ENCODE data around the gene ORM1.
A peak's percentile ranks its signal among the peaks of the same experiment; 100 is the strongest.

The ORM1 gene

DNA sequence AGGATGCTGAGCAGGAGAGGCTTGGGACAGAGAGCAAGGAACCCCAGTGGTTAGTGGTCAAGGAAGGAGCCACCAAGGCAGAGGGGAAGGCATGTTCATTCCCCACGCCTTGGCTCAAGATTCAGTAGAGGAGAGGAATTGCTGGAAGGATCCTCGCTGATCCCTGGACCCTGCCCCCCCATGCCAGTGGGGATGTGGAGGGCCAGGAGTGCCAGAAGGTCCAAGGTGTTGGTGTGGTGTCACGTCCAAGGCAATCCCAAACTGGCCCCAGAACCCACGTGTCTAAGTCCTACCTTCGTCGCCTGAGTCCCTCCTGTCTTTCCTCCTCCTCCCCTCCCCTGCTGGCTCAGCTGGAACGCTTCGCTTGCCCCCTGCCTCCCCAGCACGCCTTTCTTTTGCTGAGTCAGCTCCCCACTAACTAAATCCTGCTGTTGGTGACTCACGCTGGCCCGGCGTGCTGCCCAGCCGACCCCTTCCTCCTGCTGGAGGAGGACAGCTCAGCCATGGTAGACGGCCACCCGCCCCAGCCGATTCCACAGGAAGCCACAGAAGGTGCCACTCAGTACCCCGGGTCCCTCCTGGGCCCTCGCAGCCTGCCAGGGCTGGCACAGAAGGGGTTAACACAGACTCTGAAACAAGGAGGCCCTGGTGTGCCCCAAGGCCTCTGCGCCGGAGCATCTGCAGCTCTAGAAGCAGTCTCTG is 37.6 kb upstream of the ORM1 start:
- no peaks in the 10 kb centered on the region for H3K4me1 ChIP-seq (ENCODE audit: control insufficient read depth, insufficient read depth, low read length)
- H3K9me3 ChIP-seq (ENCODE audit: control insufficient read depth, insufficient read depth, low read depth, low read length), result no peaks in the 10 kb centered on the region
- H3K27ac ChIP-seq (ENCODE audit: extremely low read depth, low read depth, low read length), result no peak overlapping the region
- ChIA-PET POLR2A (no interaction called here), CTCF (interaction anchor here (0.6 to 1.6 kb wide), 4 partner anchors 13 to 202 kb away, joined by 3 to 6 read pairs (median 4); no protein-coding TSS in a partner anchor)
- no peak overlapping the region for H3K4me3 ChIP-seq (ENCODE audit: low read depth, low read length)
- TF ChIP-seq ZNF426 (tag by site-specific recombination; IDR thresholded peaks at IDR 0.05) (no peak), ZIC2 (tag by site-specific recombination; IDR thresholded peaks at IDR 0.05) (peak; percentile 76)
- H3K36me3 ChIP-seq (ENCODE audit: control insufficient read depth in 2 of 2, insufficient read depth in 1 of 2, low read length in 2 of 2), result peaks cover 0 to 5% of the 10 kb centered on the region in 2 experiments; a peak in 1 of 3 replicates

DNA sequence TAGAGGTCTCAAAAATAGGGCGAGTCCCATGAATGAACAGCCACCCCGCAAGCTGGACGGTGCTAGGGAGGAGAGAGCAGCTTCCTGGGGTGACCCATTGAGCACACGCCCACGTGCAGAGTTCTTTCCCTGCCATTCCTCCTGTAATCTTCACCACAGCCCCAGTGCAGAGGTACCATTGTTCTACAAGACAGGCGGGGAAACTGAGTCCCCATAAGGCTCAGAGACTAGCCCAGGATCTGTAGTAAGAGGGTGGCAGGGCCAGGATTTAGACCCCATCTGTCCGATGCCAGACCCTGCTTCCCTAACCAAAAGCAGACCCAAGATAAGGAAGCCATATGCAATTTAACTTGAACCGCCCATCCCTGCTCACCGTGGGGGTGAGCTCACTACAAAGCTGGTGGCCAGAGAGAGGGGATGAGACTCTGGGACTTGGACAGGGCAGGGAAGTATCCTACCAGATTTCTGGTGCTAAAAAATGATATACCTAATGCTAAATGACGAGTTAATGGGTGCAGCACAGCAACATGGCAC is 36.7 kb upstream of the ORM1 start:
- no peak overlapping the region for H3K27ac ChIP-seq (ENCODE audit: extremely low read depth, low read depth, low read length)
- CTCF ChIA-PET, result interaction anchor here (0.5 to 1.6 kb wide), 7 partner anchors 14 to 203 kb away, joined by 3 to 6 read pairs (median 3); no protein-coding TSS in a partner anchor
- peaks cover 0 to 5% of the 10 kb centered on the region in 2 experiments; a peak in 1 of 3 replicates for H3K36me3 ChIP-seq (ENCODE audit: control insufficient read depth in 2 of 2, insufficient read depth in 1 of 2, low read length in 2 of 2)
- no peaks in the 10 kb centered on the region for H3K9me3 ChIP-seq (ENCODE audit: control insufficient read depth, insufficient read depth, low read depth, low read length)
- no peak for TF ChIP-seq ZNF791 (tag by site-specific recombination; IDR thresholded peaks at IDR 0.05)
- no peak for TF ChIP-seq ZEB2 (tag by site-specific recombination; IDR thresholded peaks at IDR 0.05)
- no peak for TF ChIP-seq KLF16 (tag by site-specific recombination; IDR thresholded peaks at IDR 0.05)
- no peak for TF ChIP-seq SP7 (tag by site-specific recombination; IDR thresholded peaks at IDR 0.05)
- TF ChIP-seq ZBTB17 (tag by site-specific recombination; IDR thresholded peaks at IDR 0.05), result no peak
- TF ChIP-seq ZNF501 (tag by site-specific recombination; IDR thresholded peaks at IDR 0.05), result no peak
- no peak for TF ChIP-seq ZSCAN30 (tag by site-specific recombination; IDR thresholded peaks at IDR 0.05)
- TF ChIP-seq ZNF560 (tag by site-specific recombination; IDR thresholded peaks at IDR 0.05; ENCODE audit: borderline replicate concordance), result no peak
- TF ChIP-seq, protein P1, sequence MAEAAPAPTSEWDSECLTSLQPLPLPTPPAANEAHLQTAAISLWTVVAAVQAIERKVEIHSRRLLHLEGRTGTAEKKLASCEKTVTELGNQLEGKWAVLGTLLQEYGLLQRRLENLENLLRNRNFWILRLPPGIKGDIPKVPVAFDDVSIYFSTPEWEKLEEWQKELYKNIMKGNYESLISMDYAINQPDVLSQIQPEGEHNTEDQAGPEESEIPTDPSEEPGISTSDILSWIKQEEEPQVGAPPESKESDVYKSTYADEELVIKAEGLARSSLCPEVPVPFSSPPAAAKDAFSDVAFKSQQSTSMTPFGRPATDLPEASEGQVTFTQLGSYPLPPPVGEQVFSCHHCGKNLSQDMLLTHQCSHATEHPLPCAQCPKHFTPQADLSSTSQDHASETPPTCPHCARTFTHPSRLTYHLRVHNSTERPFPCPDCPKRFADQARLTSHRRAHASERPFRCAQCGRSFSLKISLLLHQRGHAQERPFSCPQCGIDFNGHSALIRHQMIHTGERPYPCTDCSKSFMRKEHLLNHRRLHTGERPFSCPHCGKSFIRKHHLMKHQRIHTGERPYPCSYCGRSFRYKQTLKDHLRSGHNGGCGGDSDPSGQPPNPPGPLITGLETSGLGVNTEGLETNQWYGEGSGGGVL (tag by site-specific recombination; IDR thresholded peaks at IDR 0.05), result no peak
- no peak for TF ChIP-seq ZNF112 (tag by site-specific recombination; IDR thresholded peaks at IDR 0.05)
- no peak for TF ChIP-seq SP2 (tag by site-specific recombination; IDR thresholded peaks at IDR 0.05)
- TF ChIP-seq GLI2 (tag by site-specific recombination; IDR thresholded peaks at IDR 0.05; ENCODE audit: borderline replicate concordance, low read depth), result no peak
- TF ChIP-seq ZNF157 (tag by site-specific recombination; IDR thresholded peaks at IDR 0.05), result no peak
- no peaks in the 10 kb centered on the region for H3K4me1 ChIP-seq (ENCODE audit: control insufficient read depth, insufficient read depth, low read length)
- POLR2A ChIA-PET, result no interaction called here
- no peak overlapping the region for H3K4me3 ChIP-seq (ENCODE audit: low read depth, low read length)

DNA sequence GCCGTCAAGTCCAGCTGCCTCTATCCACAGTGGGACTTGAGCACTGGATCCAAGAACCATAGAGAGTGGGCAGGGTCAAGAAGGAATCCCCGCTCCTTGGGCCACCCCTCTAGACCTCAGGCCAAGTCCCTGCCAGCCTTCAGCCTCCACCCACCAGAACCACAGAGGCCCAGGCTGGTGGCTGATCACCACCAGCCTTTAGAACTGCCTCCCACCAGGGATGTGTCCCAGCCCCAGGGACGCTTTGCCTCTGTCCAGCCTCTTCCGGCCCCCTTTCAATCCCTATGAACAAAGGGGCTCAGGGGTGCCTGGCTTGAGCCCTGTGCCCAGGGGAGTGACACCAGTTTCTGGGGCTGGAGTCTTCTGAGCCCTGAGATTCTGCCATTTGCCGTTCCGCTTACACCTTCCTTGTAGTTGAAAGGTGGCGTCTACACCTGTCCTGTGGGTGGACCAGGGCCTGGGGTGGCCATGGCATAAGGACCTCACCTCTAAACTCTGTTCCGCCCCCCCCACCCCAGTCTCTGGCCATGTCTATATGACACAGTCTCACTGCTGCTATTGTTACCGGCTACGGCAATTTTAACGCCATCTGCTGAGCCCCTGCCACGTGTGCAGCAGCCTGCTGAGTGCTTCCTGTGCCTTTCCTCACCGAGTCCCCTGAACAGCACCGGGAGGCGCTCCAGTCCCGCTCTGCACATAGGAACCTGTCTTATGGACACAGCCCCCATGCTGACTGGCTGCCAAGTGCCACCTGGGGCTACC is 35.7 kb upstream of the ORM1 start:
- Histone ChIP-seq H3K4me3 (ENCODE audit: low read depth, low read length) (no peak overlapping the region), H3K36me3 (ENCODE audit: control insufficient read depth in 2 of 2, insufficient read depth in 1 of 2, low read length in 2 of 2) (peaks cover 0 to 7% of the 10 kb centered on the region in 2 experiments; a peak in 1 of 3 replicates), H3K9me3 (ENCODE audit: control insufficient read depth, insufficient read depth, low read depth, low read length) (no peaks in the 10 kb centered on the region), H3K4me1 (ENCODE audit: control insufficient read depth, insufficient read depth, low read length) (no peaks in the 10 kb centered on the region), H3K27ac (ENCODE audit: extremely low read depth, low read depth, low read length) (no peak overlapping the region)
- ChIA-PET CTCF (interaction anchor here (0.6 to 8.5 kb wide), 6 partner anchors 132 to 204 kb away, joined by 3 to 225 read pairs (median 6); partner anchors contain the start of gene COL27A1), POLR2A (interaction anchor here (1.4 kb wide), 1 partner anchor 178 kb away, joined by 3 read pairs; no protein-coding TSS in a partner anchor)
- TF ChIP-seq SP2 (tag by site-specific recombination; IDR thresholded peaks at IDR 0.05), result no peak
- TF ChIP-seq ZNF169 (tag by site-specific recombination; IDR thresholded peaks at IDR 0.05), result no peak
- no peak for TF ChIP-seq MZF1 (tag by site-specific recombination; IDR thresholded peaks at IDR 0.05; ENCODE audit: borderline replicate concordance)
- no peak for TF ChIP-seq ZNF514 (tag by site-specific recombination; IDR thresholded peaks at IDR 0.05)
- TF ChIP-seq EGR2 (tag by site-specific recombination; IDR thresholded peaks at IDR 0.05; ENCODE audit: low read depth), result no peak
- no peak for TF ChIP-seq SP3 (tag by site-specific recombination; IDR thresholded peaks at IDR 0.05)
- no peak for TF ChIP-seq ZNF324 (tag by site-specific recombination; IDR thresholded peaks at IDR 0.05)
- TF ChIP-seq, protein P2, sequence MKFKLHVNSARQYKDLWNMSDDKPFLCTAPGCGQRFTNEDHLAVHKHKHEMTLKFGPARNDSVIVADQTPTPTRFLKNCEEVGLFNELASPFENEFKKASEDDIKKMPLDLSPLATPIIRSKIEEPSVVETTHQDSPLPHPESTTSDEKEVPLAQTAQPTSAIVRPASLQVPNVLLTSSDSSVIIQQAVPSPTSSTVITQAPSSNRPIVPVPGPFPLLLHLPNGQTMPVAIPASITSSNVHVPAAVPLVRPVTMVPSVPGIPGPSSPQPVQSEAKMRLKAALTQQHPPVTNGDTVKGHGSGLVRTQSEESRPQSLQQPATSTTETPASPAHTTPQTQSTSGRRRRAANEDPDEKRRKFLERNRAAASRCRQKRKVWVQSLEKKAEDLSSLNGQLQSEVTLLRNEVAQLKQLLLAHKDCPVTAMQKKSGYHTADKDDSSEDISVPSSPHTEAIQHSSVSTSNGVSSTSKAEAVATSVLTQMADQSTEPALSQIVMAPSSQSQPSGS (tag by site-specific recombination; IDR thresholded peaks at IDR 0.05; ENCODE audit: low read depth), result no peak

All from HEK293 (cell line).